ENCODE data around the gene PDE8A. TPM values are rescaled to one million over a fixed set of nuclear protein-coding genes. Genes with fewer than 3 reads are reported as not detected.
A peak's percentile ranks its signal among the peaks of the same experiment; 100 is the strongest.
"Not testable (repeated sequence)": the region's sequence is repeated elsewhere in the genome, so short reads cannot be mapped to it uniquely, and the experiment has no call there.

The PDE8A gene
- total and polyA plus RNA-seq, 9 donors, result 14.1 to 32.7 (median 24.0) TPM

DNA sequence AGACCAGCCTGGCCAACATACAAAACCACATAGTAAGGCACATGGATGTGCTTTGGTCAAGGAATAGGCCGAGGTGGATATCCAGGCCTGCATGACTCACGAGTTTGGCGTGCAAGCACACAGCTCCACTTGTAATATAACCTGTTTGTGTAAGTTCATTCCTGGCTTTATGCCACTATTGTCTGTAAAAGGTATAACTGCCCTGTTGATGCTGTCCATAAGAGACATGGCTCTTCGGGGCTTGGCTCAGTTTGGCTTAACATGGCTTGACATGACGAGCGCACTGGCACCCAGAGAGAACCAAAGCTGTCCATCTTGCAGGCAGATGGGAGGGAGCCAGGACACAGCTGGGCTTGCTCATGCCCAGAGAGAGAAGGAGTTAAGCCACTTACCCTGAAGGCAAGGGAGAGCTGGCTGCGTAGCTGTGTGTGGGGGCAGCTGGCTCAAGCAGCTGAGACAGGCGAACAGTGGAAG, 195.4 kb downstream of the PDE8A start:
- H3K4me3 ChIP-seq (ENCODE audit: low read length); H3K4me1 ChIP-seq (ENCODE audit: control insufficient read depth, insufficient read depth, low read length); H3K27ac ChIP-seq (ENCODE audit: low read length); H3K27me3 ChIP-seq (ENCODE audit: control insufficient read depth, insufficient read depth, low read length); H3K36me3 ChIP-seq (ENCODE audit: control insufficient read depth, insufficient read depth, low read length): not testable (repeated sequence)
- WGBS (ENCODE audit: insufficient coverage), result 62% methylated on average over 3 of the region's 8 CpGs
- peak; percentile 64 for DNase-seq
- H3K9me3 ChIP-seq (replicated peaks; ENCODE audit: control insufficient read depth, low read depth, low read length), result peaks cover 11% of the 10 kb centered on the region

DNA sequence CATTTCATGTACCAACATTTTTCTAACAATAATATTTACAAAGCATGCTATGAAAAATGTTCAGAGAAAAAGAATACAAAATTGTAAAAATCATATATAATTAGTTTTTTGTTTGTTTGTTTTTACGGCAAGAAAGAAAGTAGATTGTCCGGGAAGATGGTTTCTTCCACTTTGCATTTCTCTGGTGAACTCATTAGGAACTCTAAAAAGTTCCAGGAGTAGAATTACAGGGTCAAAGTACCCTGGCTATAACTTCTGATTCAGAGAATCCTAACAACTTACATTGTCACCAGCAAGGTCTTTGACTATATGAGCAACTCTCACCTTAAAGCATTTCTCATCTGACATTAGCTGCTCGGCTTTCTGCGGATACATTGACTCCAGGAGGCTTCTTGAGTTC, 196.7 kb downstream of the PDE8A start:
- Histone ChIP-seq H3K9me3 (replicated peaks; ENCODE audit: control insufficient read depth, low read depth, low read length) (no peaks in the 10 kb centered on the region), H3K4me1 (ENCODE audit: control insufficient read depth, insufficient read depth, low read length) (peaks cover 7% of the 10 kb centered on the region), H3K27ac (ENCODE audit: low read length) (no peak overlapping the region), H3K4me3 (ENCODE audit: low read length) (no peak overlapping the region), H3K36me3 (ENCODE audit: control insufficient read depth, insufficient read depth, low read length) (no peaks in the 10 kb centered on the region), H3K27me3 (ENCODE audit: control insufficient read depth, insufficient read depth, low read length) (no peaks in the 10 kb centered on the region)
- no peak for DNase-seq
- WGBS (ENCODE audit: insufficient coverage), result 55% methylated on average over 2 of the region's 4 CpGs

DNA sequence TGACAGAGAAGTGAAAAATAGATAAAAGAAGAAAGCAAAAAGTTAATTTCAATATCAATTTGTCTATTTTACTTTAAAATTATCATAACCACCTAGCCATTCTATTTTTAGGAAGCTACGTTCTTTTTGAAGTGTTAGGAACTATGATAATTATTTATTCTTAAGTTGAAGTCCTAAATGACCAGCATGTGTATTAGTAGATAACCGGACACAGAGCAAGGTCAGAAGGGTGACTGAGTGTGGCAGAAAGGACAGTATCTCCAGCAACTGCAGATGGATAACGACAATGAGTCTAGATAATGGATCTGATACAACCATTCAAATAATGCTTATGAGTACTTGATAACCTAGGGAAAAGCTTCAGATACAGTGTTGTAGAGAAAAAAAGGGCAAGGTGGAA, 198.0 kb downstream of the PDE8A start:
- Histone ChIP-seq H3K36me3 (ENCODE audit: control insufficient read depth, insufficient read depth, low read length) (no peaks in the 10 kb centered on the region), H3K9me3 (replicated peaks; ENCODE audit: control insufficient read depth, low read depth, low read length) (no peaks in the 10 kb centered on the region), H3K4me3 (ENCODE audit: low read length) (no peak overlapping the region), H3K27me3 (ENCODE audit: control insufficient read depth, insufficient read depth, low read length) (no peaks in the 10 kb centered on the region), H3K27ac (ENCODE audit: low read length) (no peak overlapping the region), H3K4me1 (ENCODE audit: control insufficient read depth, insufficient read depth, low read length) (peaks cover 7% of the 10 kb centered on the region)
- DNase-seq, result no peak
- 80% methylated on average over 1 of the region's 3 CpGs for WGBS (ENCODE audit: insufficient coverage)

DNA sequence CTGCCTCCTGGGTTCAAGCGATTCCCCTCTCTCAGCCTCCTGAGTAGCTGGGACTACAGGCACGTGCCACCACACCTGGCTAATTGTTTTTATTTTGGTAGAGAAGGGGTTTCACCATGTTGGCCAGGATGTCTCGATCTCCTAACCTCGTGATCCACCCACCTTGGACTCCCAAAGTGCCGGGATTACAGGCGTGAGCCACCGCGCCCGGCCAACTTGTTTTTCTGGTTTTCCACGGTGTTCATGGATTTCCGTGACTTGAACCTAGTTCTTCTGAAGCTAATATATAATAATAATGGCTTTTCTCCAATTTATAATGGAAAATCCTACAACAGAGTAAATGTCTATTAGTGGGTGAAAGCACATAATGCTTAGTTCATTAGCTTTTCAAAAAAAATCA, 203.7 kb downstream of the PDE8A start:
- not testable (repeated sequence) for H3K36me3 ChIP-seq (ENCODE audit: control insufficient read depth, insufficient read depth, low read length); H3K4me1 ChIP-seq (ENCODE audit: control insufficient read depth, insufficient read depth, low read length); H3K4me3 ChIP-seq (ENCODE audit: low read length); H3K27me3 ChIP-seq (ENCODE audit: control insufficient read depth, insufficient read depth, low read length); H3K9me3 ChIP-seq (replicated peaks; ENCODE audit: control insufficient read depth, low read depth, low read length); DNase-seq; H3K27ac ChIP-seq (ENCODE audit: low read length)
- no CpG with 5 or more reads among the region's 11 CpGs for WGBS (ENCODE audit: insufficient coverage)

DNA sequence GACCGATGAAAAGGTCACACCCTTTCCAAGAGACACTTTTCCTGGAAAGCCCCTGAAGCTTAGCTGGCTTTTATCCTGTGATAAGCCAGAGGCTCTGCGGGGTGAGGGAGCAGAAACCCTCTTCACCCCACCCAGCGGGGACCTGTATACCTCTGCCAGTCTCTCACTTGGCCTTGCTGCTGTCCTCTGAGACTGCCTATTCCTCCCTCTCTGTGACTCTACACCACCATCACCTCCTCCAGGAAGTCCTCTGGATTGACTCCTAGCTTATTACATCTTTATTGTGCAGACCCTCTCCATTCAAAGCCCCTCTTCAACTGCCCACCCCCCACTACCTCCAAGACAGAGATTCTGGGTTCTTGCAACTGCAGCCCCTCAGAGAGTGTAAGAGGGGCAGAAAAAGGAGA, 206.5 kb downstream of the PDE8A start:
- not testable (repeated sequence) for H3K4me3 ChIP-seq (ENCODE audit: low read length); H3K36me3 ChIP-seq (ENCODE audit: control insufficient read depth, insufficient read depth, low read length); H3K27ac ChIP-seq (ENCODE audit: low read length); H3K9me3 ChIP-seq (replicated peaks; ENCODE audit: control insufficient read depth, low read depth, low read length); H3K4me1 ChIP-seq (ENCODE audit: control insufficient read depth, insufficient read depth, low read length); DNase-seq; H3K27me3 ChIP-seq (ENCODE audit: control insufficient read depth, insufficient read depth, low read length)
- WGBS (ENCODE audit: insufficient coverage), result no CpG with 5 or more reads among the region's 3 CpGs

Other genes starting within 250 kb of the PDE8A start
- gene ZNF592, start 233.3 kb upstream of the PDE8A start, total RNA-seq, result 9.0 TPM
- 10 to 100 TPM; 17.4 to 23.1 (median 20.7) TPM for gene ZNF592, start 233.3 kb upstream of the PDE8A start, polyA plus RNA-seq (ENCODE audit: insufficient read depth in 1 of 8, insufficient read length in 8 of 8, low replicate concordance in 1 of 8)
- 35.9 TPM for gene ALPK3, start 164.5 kb upstream of the PDE8A start, total RNA-seq
- gene ALPK3, start 164.5 kb upstream of the PDE8A start, polyA plus RNA-seq (ENCODE audit: insufficient read depth in 1 of 8, insufficient read length in 8 of 8, low replicate concordance in 1 of 8), result 100 to 1,000 TPM in 1 of 8 donors, 10 to 100 TPM in 7; 55.3 to 106 (median 69.6) TPM
- 0.35 TPM for gene SLC28A1, start 97.2 kb upstream of the PDE8A start, total RNA-seq
- 1 to 10 TPM in 1 of 8 donors, under 1 TPM in 7; 0.25 to 1.5 (median 0.40) TPM for gene SLC28A1, start 97.2 kb upstream of the PDE8A start, polyA plus RNA-seq (ENCODE audit: insufficient read depth in 1 of 8, insufficient read length in 8 of 8, low replicate concordance in 1 of 8)